Measurements from ENCODE around the gene CSTPP1. TPM values are rescaled to one million over a fixed set of nuclear protein-coding genes. Genes with fewer than 3 reads are reported as not detected.

Gene CSTPP1
- polyA plus RNA-seq, 1 experiment: 48.7 TPM

DNA sequence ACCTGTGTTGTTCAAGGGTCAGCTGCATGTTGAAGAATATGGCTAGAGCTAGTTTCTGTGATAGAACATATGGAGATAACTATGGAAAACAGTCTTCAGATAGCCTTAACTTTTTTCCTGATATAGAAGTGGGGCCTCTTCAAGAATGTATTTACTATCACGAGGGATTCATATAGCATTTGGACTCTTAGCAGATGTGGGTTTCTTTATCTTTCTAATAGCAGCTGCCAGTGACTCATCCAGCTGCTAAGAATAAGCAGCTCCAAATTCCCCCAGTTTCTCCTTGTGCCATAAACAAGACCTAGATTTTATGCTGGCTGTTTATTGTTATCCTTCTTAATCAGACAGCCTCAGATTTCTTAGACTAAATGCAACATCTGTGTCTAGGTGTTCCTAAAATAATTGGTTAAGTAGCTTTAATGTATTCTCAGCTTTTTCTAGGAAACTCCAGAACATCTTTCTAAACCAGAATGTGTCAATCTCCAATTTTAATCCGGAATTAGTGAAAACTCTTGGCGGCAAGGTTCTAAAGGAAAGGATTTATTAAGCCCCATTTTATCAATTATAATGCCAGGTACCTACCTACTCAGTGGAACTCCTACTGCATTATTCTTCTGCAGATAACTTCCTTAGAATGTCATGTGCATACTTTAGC lies 119.8 kb downstream of the CSTPP1 start:
- no peak for DNase-seq (ENCODE audit: low read depth)
- ChIA-PET POLR2A (no interaction called here), CTCF (interaction anchor here (1.4 to 1.5 kb wide), 2 partner anchors 96 to 113 kb away, joined by 3 to 9 read pairs; no protein-coding TSS in a partner anchor)
- Histone ChIP-seq H3K27me3 (ENCODE audit: control insufficient read depth, insufficient read depth, low read length) (no peaks in the 10 kb centered on the region), H3K4me3 (ENCODE audit: low read depth, low read length) (no peak overlapping the region), H3K36me3 (ENCODE audit: control insufficient read depth, insufficient read depth, low read length) (no peaks in the 10 kb centered on the region; the same call in 1 of the 2 replicates)
- TF ChIP-seq, protein P1, sequence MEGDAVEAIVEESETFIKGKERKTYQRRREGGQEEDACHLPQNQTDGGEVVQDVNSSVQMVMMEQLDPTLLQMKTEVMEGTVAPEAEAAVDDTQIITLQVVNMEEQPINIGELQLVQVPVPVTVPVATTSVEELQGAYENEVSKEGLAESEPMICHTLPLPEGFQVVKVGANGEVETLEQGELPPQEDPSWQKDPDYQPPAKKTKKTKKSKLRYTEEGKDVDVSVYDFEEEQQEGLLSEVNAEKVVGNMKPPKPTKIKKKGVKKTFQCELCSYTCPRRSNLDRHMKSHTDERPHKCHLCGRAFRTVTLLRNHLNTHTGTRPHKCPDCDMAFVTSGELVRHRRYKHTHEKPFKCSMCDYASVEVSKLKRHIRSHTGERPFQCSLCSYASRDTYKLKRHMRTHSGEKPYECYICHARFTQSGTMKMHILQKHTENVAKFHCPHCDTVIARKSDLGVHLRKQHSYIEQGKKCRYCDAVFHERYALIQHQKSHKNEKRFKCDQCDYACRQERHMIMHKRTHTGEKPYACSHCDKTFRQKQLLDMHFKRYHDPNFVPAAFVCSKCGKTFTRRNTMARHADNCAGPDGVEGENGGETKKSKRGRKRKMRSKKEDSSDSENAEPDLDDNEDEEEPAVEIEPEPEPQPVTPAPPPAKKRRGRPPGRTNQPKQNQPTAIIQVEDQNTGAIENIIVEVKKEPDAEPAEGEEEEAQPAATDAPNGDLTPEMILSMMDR (IDR thresholded peaks at IDR 0.05; ENCODE audit: insufficient read depth, low read depth, low read length): no peak

DNA sequence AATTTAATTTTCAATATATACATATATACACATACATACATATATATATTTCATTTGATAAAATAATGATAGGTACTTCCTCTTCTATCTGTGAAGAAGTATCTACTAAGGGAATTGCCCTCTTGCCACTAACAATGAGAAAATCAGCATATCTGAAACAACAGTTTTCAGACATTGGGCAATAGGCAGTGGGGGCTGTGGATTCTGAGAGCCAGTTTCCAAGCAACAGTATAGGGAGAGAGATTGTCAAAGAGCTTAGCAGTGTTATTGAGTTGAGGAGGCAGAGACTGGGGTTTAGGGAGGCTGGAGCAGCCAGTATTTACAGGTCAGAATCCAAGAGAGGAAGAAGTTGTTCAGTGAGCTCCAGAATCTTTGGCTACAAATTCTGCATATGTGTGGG lies 120.8 kb downstream of the CSTPP1 start:
- TF ChIP-seq, protein P1 (IDR thresholded peaks at IDR 0.05; ENCODE audit: insufficient read depth, low read depth, low read length): no peak
- ChIA-PET CTCF (no interaction called here), POLR2A (no interaction called here)
- H3K4me3 ChIP-seq (ENCODE audit: low read depth, low read length): no peak overlapping the region
- no peak for DNase-seq (ENCODE audit: low read depth)
- no peaks in the 10 kb centered on the region for H3K27me3 ChIP-seq (ENCODE audit: control insufficient read depth, insufficient read depth, low read length)
- no peaks in the 10 kb centered on the region; the same call in 1 of the 2 replicates for H3K36me3 ChIP-seq (ENCODE audit: control insufficient read depth, insufficient read depth, low read length)

DNA sequence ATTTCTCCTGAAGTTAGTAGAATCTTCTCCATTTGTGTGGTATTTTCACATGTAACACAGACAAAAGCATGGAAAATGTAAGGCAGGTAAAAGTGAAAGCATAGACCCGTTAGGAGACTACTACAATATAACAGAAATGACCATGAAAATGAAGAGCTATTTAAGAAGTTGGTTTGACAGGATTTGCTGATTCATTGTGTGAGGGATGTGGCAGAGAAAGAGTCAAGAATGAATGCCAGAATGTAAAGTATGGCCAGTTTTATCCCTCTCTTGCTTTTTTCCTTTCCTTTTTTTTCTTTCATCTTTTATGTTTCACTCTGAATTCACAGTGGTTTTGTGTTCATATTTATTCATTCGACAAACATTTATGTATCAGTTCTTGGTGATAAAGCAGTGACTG lies 124.2 kb downstream of the CSTPP1 start:
- Histone ChIP-seq H3K27me3 (ENCODE audit: control insufficient read depth, insufficient read depth, low read length) (no peaks in the 10 kb centered on the region), H3K4me3 (ENCODE audit: low read depth, low read length) (no peak overlapping the region), H3K36me3 (ENCODE audit: control insufficient read depth, insufficient read depth, low read length) (no peaks in the 10 kb centered on the region; the same call in 1 of the 2 replicates)
- ChIA-PET CTCF (no interaction called here), POLR2A (no interaction called here)
- DNase-seq (ENCODE audit: low read depth): no peak
- TF ChIP-seq, protein P1 (IDR thresholded peaks at IDR 0.05; ENCODE audit: insufficient read depth, low read depth, low read length): no peak

DNA sequence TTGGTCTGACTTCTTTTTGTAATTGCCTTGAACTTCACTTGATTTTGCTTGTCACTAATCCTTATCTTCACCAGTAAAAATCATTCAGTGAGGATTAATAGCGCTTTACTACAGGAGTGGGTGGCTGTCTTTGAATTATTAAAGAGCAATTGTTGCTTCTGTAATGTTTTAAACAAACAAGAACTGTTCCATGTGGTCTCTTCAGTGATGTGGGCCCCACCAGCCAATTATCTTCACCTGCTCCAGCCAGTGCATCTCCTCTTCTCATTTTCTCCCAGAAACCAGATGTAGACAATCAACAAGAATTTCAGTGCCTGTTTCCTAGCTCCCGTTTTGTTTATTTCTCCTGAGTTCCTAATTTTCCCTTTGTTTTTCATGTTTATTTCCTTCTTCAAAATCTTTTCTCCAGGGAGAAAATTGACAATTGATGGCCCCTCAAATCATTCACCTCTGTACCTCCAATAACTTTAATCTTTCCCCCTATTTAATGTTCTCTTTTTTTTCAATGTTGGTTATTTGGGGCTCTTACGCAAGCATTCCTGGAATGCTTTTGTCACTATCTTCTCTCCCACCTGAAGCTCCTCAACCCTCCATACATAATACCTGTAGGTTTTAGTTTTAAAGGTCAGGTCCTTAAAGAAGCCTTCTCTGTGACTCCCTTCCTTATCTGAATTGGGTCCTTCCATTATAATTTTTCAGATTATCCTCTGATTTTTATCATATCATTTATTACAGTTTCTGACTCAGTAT lies 125.0 kb downstream of the CSTPP1 start:
- POLR2A ChIA-PET: no interaction called here
- H3K4me3 ChIP-seq (ENCODE audit: low read depth, low read length): no peak overlapping the region
- no peaks in the 10 kb centered on the region; the same call in 1 of the 2 replicates for H3K36me3 ChIP-seq (ENCODE audit: control insufficient read depth, insufficient read depth, low read length)
- no peaks in the 10 kb centered on the region for H3K27me3 ChIP-seq (ENCODE audit: control insufficient read depth, insufficient read depth, low read length)
- TF ChIP-seq, protein P1 (IDR thresholded peaks at IDR 0.05; ENCODE audit: insufficient read depth, low read depth, low read length): no peak
- DNase-seq (ENCODE audit: low read depth): no peak
- CTCF ChIA-PET: no interaction called here

DNA sequence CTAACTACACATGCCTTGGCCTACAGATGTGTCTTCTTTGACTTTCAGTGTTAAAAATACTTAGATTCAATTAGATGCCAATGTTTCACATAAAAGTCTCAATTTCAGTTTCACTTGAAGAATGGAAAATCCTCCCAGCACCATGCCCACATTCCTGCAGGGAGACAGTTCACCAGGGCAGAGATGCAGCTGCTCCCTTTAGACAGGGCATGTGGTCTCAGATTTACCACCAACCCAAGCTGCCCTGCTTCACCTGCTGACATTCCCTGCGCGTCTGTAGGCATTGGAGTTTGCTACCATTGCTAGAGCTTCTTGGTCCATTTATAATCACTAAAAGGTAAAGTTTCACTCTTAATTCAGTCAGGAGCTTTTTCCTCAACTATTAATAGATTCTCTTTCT lies 126.2 kb downstream of the CSTPP1 start:
- Histone ChIP-seq H3K27me3 (ENCODE audit: control insufficient read depth, insufficient read depth, low read length) (no peaks in the 10 kb centered on the region), H3K36me3 (ENCODE audit: control insufficient read depth, insufficient read depth, low read length) (no peaks in the 10 kb centered on the region; the same call in 1 of the 2 replicates), H3K4me3 (ENCODE audit: low read depth, low read length) (no peak overlapping the region)
- ChIA-PET CTCF (no interaction called here), POLR2A (no interaction called here)
- TF ChIP-seq, protein P1 (IDR thresholded peaks at IDR 0.05; ENCODE audit: insufficient read depth, low read depth, low read length): no peak
- DNase-seq (ENCODE audit: low read depth): no peak
